ENCODE measurements around the gene SMURF1.

The SMURF1 gene

GRCh38 chr7:99020413-99020715 lies 123.5 kb downstream of the SMURF1 start:
- TF ChIP-seq CTCF (conservative IDR thresholded peaks at IDR 0.05; ENCODE audit: control insufficient read depth, insufficient read depth, low read depth, low read length), result no peak
- no peak for DNase-seq (ENCODE audit: low read depth)
- H3K4me3 ChIP-seq (ENCODE audit: control insufficient read depth, low read depth, low read length), result no peak overlapping the region

- TF ChIP-seq CTCF (conservative IDR thresholded peaks at IDR 0.05; ENCODE audit: control insufficient read depth, insufficient read depth, low read depth, low read length), result no peak
- H3K4me3 ChIP-seq (ENCODE audit: control insufficient read depth, low read depth, low read length), result no peak overlapping the region
- no peak for DNase-seq (ENCODE audit: low read depth)
Observed at GRCh38 chr7:99019523-99020412, 124.1 kb downstream of the SMURF1 start.

- no peak overlapping the region for H3K4me3 ChIP-seq (ENCODE audit: control insufficient read depth, low read depth, low read length)
- DNase-seq (ENCODE audit: low read depth), result no peak
- TF ChIP-seq CTCF (conservative IDR thresholded peaks at IDR 0.05; ENCODE audit: control insufficient read depth, insufficient read depth, low read depth, low read length), result no peak
Observed at GRCh38 chr7:99016196-99016595, 127.7 kb downstream of the SMURF1 start.

- TF ChIP-seq CTCF (conservative IDR thresholded peaks at IDR 0.05; ENCODE audit: control insufficient read depth, insufficient read depth, low read depth, low read length), result no peak
- no peak for DNase-seq (ENCODE audit: low read depth)
- no peak overlapping the region for H3K4me3 ChIP-seq (ENCODE audit: control insufficient read depth, low read depth, low read length)
Observed at GRCh38 chr7:99014113-99014985, 129.6 kb downstream of the SMURF1 start.

GRCh38 chr7:99013266-99014112 lies 130.4 kb downstream of the SMURF1 start:
- no peak overlapping the region for H3K4me3 ChIP-seq (ENCODE audit: control insufficient read depth, low read depth, low read length)
- TF ChIP-seq CTCF (conservative IDR thresholded peaks at IDR 0.05; ENCODE audit: control insufficient read depth, insufficient read depth, low read depth, low read length), result no peak
- no peak for DNase-seq (ENCODE audit: low read depth)

- no peak overlapping the region for H3K4me3 ChIP-seq (ENCODE audit: control insufficient read depth, low read depth, low read length)
- no peak for TF ChIP-seq CTCF (conservative IDR thresholded peaks at IDR 0.05; ENCODE audit: control insufficient read depth, insufficient read depth, low read depth, low read length)
- DNase-seq (ENCODE audit: low read depth), result no peak
Observed at GRCh38 chr7:99012722-99013121, 131.2 kb downstream of the SMURF1 start.
